Neural cell (in vitro differentiated cells): ENCODE data around the gene TAGLN. TPM values are rescaled to one million over a fixed set of nuclear protein-coding genes. Genes with fewer than 3 reads are reported as not detected.

Source experiments
- H2AFZ ChIP-seq: fragments of 200-600, 300-800 bp; sonication (generic), shearing (Covaris generic); 2 replicates; pipeline ENCODE4 v1.6.0; 2014; ENCODE audit warnings: low read depth, mild to moderate bottlenecking, antibody characterized with exemption, low read length, moderate library complexity
- H3F3A ChIP-seq: fragments of 200-600 bp; shearing (Covaris generic); 2 replicates; pipeline ENCODE4 v1.6.1; 2016; ENCODE audit warnings: mild to moderate bottlenecking, moderate library complexity, mixed read lengths, antibody characterized with exemption, low read length; ENCODE audit not compliant: insufficient read depth, poor library complexity, severe bottlenecking
- H3K27ac ChIP-seq: fragments of 200-600, 300-800 bp; sonication (generic), shearing (Covaris generic); 2 replicates; pipeline ENCODE4 v1.5.1; 2014; ENCODE audit warnings: mild to moderate bottlenecking, low read length, moderate library complexity
- H3K27me3 ChIP-seq: fragments of 300-800, 200-600 bp; sonication (generic), shearing (Covaris generic); 2 replicates; pipeline ENCODE4 v1.6.0; 2014; ENCODE audit warnings: mild to moderate bottlenecking, low read depth, low read length, moderate library complexity; ENCODE audit not compliant: insufficient read depth
- H3K36me3 ChIP-seq: fragments of 300-800, 200-600 bp; sonication (generic), shearing (Covaris generic); 2 replicates; pipeline ENCODE4 v1.5.1; 2014; ENCODE audit warnings: mild to moderate bottlenecking, antibody characterized with exemption, low read length, moderate library complexity; ENCODE audit not compliant: insufficient read depth
- H3K4me2 ChIP-seq: fragments of 300-800, 200-600 bp; sonication (generic), shearing (Covaris generic); 2 replicates; pipeline ENCODE4 v1.6.0; 2014; ENCODE audit warnings: mild to moderate bottlenecking, low read length
- H3K4me3 ChIP-seq: fragments of 300-800, 200-600 bp; sonication (generic), shearing (Covaris generic); 2 replicates; pipeline ENCODE4 v1.5.1; 2014; ENCODE audit warnings: mild to moderate bottlenecking, low read length, moderate library complexity
- H3K79me2 ChIP-seq: fragments of 200-600 bp; shearing (Covaris generic); replicated peaks from 2 replicates; pipeline ENCODE4 v1.6.0; 2014; ENCODE audit warnings: mild to moderate bottlenecking, low read length, moderate library complexity; ENCODE audit not compliant: insufficient read depth
- H3K9ac ChIP-seq: fragments of 300-800, 200-600 bp; sonication (generic), shearing (Covaris generic); 2 replicates; pipeline ENCODE4 v1.6.1; 2016; ENCODE audit warnings: mild to moderate bottlenecking, low read length, mixed read lengths
- H3K9me2 ChIP-seq: fragments of 200-600 bp; shearing (Covaris generic); 2 replicates; pipeline ENCODE4 v1.6.1; 2016; ENCODE audit warnings: mild to moderate bottlenecking, low read length, mixed read lengths; ENCODE audit not compliant: insufficient read depth
- H3K9me3 ChIP-seq: fragments of 200-600, 300-800 bp; sonication (generic), shearing (Covaris generic); 2 replicates; pipeline ENCODE4 v1.6.1; 2016; ENCODE audit warnings: mild to moderate bottlenecking, mixed run types, low read length, moderate library complexity, mixed read lengths
- H4K20me1 ChIP-seq: fragments of 200-600 bp; shearing (Covaris generic); 2 replicates; pipeline ENCODE4 v1.6.1; 2016; ENCODE audit warnings: mild to moderate bottlenecking, mixed run types; ENCODE audit not compliant: insufficient read depth
- EP300 ChIP-seq: fragments of 450-650 bp; conservative IDR thresholded peaks from 2 replicates; pipeline ENCODE4 v1.6.1; 2014; ENCODE audit warnings: antibody characterized with exemption, mild to moderate bottlenecking, moderate library complexity; ENCODE audit not compliant: poor library complexity, severe bottlenecking
- EZH2 ChIP-seq: fragments of 200-600, 300-800 bp; shearing (Covaris generic), sonication (generic); IDR thresholded peaks from 2 replicates; pipeline ENCODE4 v1.6.1; 2014; ENCODE audit warnings: antibody characterized with exemption, low read length, borderline replicate concordance, mild to moderate bottlenecking; ENCODE audit not compliant: insufficient read depth, poor library complexity, severe bottlenecking
- MXI1 ChIP-seq: fragments of 450-650 bp; conservative IDR thresholded peaks from 2 replicates; pipeline ENCODE4 v1.6.1; 2014; ENCODE audit warnings: antibody characterized with exemption, mild to moderate bottlenecking; ENCODE audit not compliant: poor library complexity, severe bottlenecking
- POLR2AphosphoS5 ChIP-seq: IDR thresholded peaks from 2 replicates; pipeline ENCODE4 v1.6.1; 2012
- RAD21 ChIP-seq: fragments of 450-650 bp; conservative IDR thresholded peaks from 2 replicates; pipeline ENCODE4 v1.6.1; 2014; ENCODE audit warnings: antibody characterized with exemption, mild to moderate bottlenecking, moderate library complexity
- SMC3 ChIP-seq: fragments of 450-650 bp; conservative IDR thresholded peaks from 2 replicates; pipeline ENCODE4 v1.6.1; 2014; ENCODE audit warnings: antibody characterized with exemption, mild to moderate bottlenecking, moderate library complexity; ENCODE audit not compliant: poor library complexity
- TAF1 ChIP-seq: IDR thresholded peaks from 2 replicates; pipeline ENCODE4 v1.6.1; 2012; ENCODE audit warnings: low read depth
- polyA plus RNA-seq: library from polyadenylated mRNA; depleted of rRNA; stranded (reverse); fragments of >200 nt; gene quantifications from 2 replicates; pipeline ENCODE4 v1.2.3, GENCODE V29; 2014
- TF ChIP-seq, protein P1 (sequence below): fragments of 450-650 bp; IDR thresholded peaks from 2 replicates; pipeline ENCODE4 v1.5.1; 2014; ENCODE audit warnings: antibody characterized with exemption, mild to moderate bottlenecking, moderate library complexity; ENCODE audit not compliant: poor library complexity, severe bottlenecking
- TF ChIP-seq, protein P2 (sequence below): IDR thresholded peaks from 2 replicates; pipeline ENCODE4 v1.6.1; 2012; ENCODE audit warnings: borderline replicate concordance

The TAGLN gene
- polyA plus RNA-seq, 1 donor from 2014 or later = 15.7 TPM

DNA sequence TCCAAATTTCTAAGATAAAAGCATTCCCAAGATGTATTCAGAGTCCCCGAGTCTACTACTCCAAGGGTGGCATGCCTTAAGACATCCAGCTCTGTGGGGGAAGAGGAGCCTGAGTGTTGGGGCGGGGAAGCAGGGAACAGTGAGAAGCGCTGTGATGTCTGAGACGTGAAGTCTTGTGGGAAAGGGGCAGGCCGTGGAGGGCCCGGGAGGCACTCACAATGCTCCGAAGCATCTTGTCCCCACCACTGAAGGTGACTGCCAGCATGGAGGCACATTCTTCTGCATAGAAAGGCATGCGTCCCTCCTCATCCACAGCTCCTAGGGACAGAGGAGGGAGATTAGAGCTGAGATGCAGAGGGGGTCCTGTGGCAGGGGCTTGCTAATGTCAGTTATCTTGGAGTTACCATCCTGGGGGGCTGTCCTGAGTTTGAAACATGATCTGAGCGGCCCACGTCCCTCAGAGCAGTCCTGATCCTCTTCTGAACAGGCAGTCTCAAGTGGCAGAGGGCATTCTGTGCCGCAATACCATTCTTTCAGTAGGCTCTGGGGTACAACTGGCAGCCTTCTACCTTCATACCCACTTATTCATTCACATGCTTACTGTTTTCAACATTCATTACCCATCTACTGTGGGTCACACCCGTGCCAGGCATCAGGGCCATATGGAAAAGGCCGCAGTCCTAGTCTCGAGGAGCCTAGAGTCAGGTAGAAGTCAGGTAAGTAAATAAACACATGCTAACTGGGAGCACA, 24.0 kb downstream of the TAGLN start:
- H4K20me1 ChIP-seq = no peaks in the 10 kb centered on the region
- no peak overlapping the region for H3K4me2 ChIP-seq
- H3K9ac ChIP-seq = no peak overlapping the region
- no peak overlapping the region for H2AFZ ChIP-seq
- TF ChIP-seq, protein P1, sequence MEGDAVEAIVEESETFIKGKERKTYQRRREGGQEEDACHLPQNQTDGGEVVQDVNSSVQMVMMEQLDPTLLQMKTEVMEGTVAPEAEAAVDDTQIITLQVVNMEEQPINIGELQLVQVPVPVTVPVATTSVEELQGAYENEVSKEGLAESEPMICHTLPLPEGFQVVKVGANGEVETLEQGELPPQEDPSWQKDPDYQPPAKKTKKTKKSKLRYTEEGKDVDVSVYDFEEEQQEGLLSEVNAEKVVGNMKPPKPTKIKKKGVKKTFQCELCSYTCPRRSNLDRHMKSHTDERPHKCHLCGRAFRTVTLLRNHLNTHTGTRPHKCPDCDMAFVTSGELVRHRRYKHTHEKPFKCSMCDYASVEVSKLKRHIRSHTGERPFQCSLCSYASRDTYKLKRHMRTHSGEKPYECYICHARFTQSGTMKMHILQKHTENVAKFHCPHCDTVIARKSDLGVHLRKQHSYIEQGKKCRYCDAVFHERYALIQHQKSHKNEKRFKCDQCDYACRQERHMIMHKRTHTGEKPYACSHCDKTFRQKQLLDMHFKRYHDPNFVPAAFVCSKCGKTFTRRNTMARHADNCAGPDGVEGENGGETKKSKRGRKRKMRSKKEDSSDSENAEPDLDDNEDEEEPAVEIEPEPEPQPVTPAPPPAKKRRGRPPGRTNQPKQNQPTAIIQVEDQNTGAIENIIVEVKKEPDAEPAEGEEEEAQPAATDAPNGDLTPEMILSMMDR = no peak
- no peak for TF ChIP-seq EP300
- no peak for TF ChIP-seq TAF1
- no peak for TF ChIP-seq MXI1
- TF ChIP-seq RAD21 = no peak
- no peak for TF ChIP-seq SMC3
- TF ChIP-seq, protein P2, sequence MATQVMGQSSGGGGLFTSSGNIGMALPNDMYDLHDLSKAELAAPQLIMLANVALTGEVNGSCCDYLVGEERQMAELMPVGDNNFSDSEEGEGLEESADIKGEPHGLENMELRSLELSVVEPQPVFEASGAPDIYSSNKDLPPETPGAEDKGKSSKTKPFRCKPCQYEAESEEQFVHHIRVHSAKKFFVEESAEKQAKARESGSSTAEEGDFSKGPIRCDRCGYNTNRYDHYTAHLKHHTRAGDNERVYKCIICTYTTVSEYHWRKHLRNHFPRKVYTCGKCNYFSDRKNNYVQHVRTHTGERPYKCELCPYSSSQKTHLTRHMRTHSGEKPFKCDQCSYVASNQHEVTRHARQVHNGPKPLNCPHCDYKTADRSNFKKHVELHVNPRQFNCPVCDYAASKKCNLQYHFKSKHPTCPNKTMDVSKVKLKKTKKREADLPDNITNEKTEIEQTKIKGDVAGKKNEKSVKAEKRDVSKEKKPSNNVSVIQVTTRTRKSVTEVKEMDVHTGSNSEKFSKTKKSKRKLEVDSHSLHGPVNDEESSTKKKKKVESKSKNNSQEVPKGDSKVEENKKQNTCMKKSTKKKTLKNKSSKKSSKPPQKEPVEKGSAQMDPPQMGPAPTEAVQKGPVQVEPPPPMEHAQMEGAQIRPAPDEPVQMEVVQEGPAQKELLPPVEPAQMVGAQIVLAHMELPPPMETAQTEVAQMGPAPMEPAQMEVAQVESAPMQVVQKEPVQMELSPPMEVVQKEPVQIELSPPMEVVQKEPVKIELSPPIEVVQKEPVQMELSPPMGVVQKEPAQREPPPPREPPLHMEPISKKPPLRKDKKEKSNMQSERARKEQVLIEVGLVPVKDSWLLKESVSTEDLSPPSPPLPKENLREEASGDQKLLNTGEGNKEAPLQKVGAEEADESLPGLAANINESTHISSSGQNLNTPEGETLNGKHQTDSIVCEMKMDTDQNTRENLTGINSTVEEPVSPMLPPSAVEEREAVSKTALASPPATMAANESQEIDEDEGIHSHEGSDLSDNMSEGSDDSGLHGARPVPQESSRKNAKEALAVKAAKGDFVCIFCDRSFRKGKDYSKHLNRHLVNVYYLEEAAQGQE = no peak
- no peak for TF ChIP-seq EZH2
- TF ChIP-seq POLR2AphosphoS5 = no peak
- H3K27ac ChIP-seq = no peak overlapping the region
- H3K9me3 ChIP-seq = no peaks in the 10 kb centered on the region
- H3K9me2 ChIP-seq = no peaks in the 10 kb centered on the region
- H3K4me3 ChIP-seq = no peak overlapping the region
- H3K36me3 ChIP-seq = no peaks in the 10 kb centered on the region
- no peaks in the 10 kb centered on the region for H3F3A ChIP-seq
- no peaks in the 10 kb centered on the region for H3K79me2 ChIP-seq
- no peaks in the 10 kb centered on the region for H3K27me3 ChIP-seq

DNA sequence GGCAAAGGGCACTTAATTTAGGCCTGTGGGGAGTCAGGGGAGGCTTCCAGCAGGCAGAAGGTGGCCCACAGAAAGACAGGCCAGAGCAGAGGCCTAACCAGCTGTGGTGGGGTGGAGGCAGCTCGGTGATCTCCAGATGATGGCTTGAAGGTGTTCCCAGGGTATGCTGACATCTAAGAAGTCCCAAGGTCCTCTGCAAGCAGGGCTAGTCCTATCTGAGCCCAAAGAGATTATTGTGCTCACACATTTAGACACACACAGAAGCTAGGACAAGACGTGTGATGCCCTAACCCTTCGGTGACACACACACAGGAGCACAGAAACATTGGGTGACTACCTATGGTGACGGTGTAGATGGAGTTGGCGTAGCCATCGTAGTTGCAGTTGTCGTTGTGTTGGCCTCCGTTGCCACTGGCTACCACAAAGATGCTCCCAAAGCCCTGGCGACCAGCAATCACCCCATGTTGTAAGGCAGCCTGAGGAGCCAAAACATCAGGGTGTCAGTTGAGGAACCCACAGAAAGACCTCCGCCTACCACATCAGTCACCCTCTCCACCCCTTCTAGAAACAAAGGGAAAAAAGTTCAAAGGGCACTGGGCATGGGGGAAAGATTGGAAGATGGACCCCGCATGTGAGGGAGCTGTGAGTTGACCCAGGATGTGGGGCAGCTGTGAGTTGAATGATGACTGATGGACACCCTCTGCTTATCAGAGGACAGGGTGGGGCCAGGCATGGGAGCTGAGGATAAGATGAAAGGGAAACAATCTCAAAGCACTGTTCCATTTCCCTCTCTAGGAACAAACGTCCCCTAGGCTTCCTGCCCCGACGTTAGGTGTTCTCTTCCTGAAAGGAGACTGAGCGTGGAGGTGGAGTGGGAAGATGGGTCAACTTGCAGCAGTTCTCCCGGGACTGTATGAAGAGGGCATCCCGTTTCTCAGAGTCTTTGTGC, 24.8 kb downstream of the TAGLN start:
- Histone ChIP-seq H3K4me2 (no peak overlapping the region), H3K4me3 (no peak overlapping the region), H3K36me3 (no peaks in the 10 kb centered on the region), H3K27ac (no peak overlapping the region), H3K9me2 (no peaks in the 10 kb centered on the region), H3K9ac (no peak overlapping the region), H3K9me3 (no peaks in the 10 kb centered on the region), H2AFZ (no peak overlapping the region), H3F3A (no peaks in the 10 kb centered on the region), H4K20me1 (no peaks in the 10 kb centered on the region), H3K27me3 (no peaks in the 10 kb centered on the region), H3K79me2 (no peaks in the 10 kb centered on the region)
- TF ChIP-seq POLR2AphosphoS5 = no peak
